ENCODE measurements around the gene COL4A2. TPM values are rescaled to one million over a fixed set of nuclear protein-coding genes. Genes with fewer than 3 reads are reported as not detected.

Gene COL4A2
- total and polyA plus RNA-seq, 12 donors = 70.9 to 1,589 (median 171) TPM

- WGBS, 4 donors = 55 to 64% (median 62%) methylated on average over 7 of the region's 7 CpGs
- H3K4me1 ChIP-seq (replicated peaks in 1 of 2) = peaks cover 0 to 20% of the 10 kb centered on the region in 2 donors
- intact Hi-C loops (cut with DNase I) = loop anchor here in 1 of 2 donors (10.0 kb wide), 1 partner anchor 59 kb away; no protein-coding TSS in a partner anchor
- peak overlapping the region in 2 of 5 donors; percentile 86 to 89 for H3K27ac ChIP-seq
- H3K4me3 ChIP-seq = no peak overlapping the region
- peak in 1 of 7 donors; percentile 38 for DNase-seq
- TF ChIP-seq CTCF (IDR thresholded peaks at IDR 0.05) (no peak), POLR2A (IDR thresholded peaks at IDR 0.05) (peak in 1 of 2 donors; percentile 14)
- H3K36me3 ChIP-seq (replicated peaks in 1 of 2) = no peaks in the 10 kb centered on the region
- no peaks in the 10 kb centered on the region for H3K9me3 ChIP-seq (replicated peaks in 1 of 3)
- peaks cover 4% of the 10 kb centered on the region for H3K27me3 ChIP-seq
Observed at GRCh38 chr13:110303644-110304043, 3.4 kb upstream of the COL4A2 start.

GRCh38 chr13:110304256-110304655, 2.8 kb upstream of the COL4A2 start:
- 54 to 58% (median 56%) methylated on average over 4 of the region's 4 CpGs for WGBS, 4 donors
- peak overlapping the region in 2 of 5 donors; percentile 86 to 89 for H3K27ac ChIP-seq
- no peaks in the 10 kb centered on the region for H3K36me3 ChIP-seq (replicated peaks in 1 of 2)
- peak overlapping the region in 1 of 4 donors; percentile 77 for H3K4me3 ChIP-seq
- H3K27me3 ChIP-seq = peaks cover 4% of the 10 kb centered on the region
- no peak for TF ChIP-seq CTCF (IDR thresholded peaks at IDR 0.05)
- no peak for TF ChIP-seq POLR2A (IDR thresholded peaks at IDR 0.05)
- intact Hi-C loops (cut with DNase I) = loop anchor here in 1 of 2 donors (10.0 kb wide), 1 partner anchor 59 kb away; no protein-coding TSS in a partner anchor
- peaks cover 0 to 20% of the 10 kb centered on the region in 2 donors for H3K4me1 ChIP-seq (replicated peaks in 1 of 2)
- no peaks in the 10 kb centered on the region for H3K9me3 ChIP-seq (replicated peaks in 1 of 3)
- DNase-seq = peak in 2 of 7 donors; percentile 29 to 45

GRCh38 chr13:110305001-110305400, 2.1 kb upstream of the COL4A2 start:
- Histone ChIP-seq H3K9me3 (replicated peaks in 1 of 3) (no peaks in the 10 kb centered on the region), H3K4me1 (replicated peaks in 1 of 2) (peaks cover 0 to 15% of the 10 kb centered on the region in 2 donors), H3K4me3 (peak overlapping the region in 2 of 4 donors; percentile 4 to 77), H3K36me3 (replicated peaks in 1 of 2) (no peaks in the 10 kb centered on the region), H3K27ac (peak overlapping the region in 2 of 5 donors; percentile 86 to 89), H3K27me3 (peaks cover 4% of the 10 kb centered on the region)
- TF ChIP-seq CTCF (IDR thresholded peaks at IDR 0.05) (no peak), POLR2A (IDR thresholded peaks at IDR 0.05) (no peak)
- DNase-seq = no peak
- 47 to 63% (median 50%) methylated on average over 4 of the region's 4 CpGs for WGBS, 4 donors
- intact Hi-C loops (cut with DNase I) = loop anchor here in 1 of 2 donors (10.0 kb wide), 1 partner anchor 60 kb away; no protein-coding TSS in a partner anchor

- intact Hi-C loops (cut with DNase I) = loop anchor here in 1 of 2 donors (10.0 kb wide), 1 partner anchor 61 kb away; no protein-coding TSS in a partner anchor
- no peaks in the 10 kb centered on the region for H3K36me3 ChIP-seq (replicated peaks in 1 of 2)
- H3K9me3 ChIP-seq (replicated peaks in 1 of 3) = no peaks in the 10 kb centered on the region
- H3K4me1 ChIP-seq (replicated peaks in 1 of 2) = peaks cover 0 to 15% of the 10 kb centered on the region in 2 donors
- peak overlapping the region in 2 of 4 donors; percentile 4 to 77 for H3K4me3 ChIP-seq
- DNase-seq = no peak
- 46 to 62% (median 51%) methylated on average over 2 of the region's 2 CpGs for WGBS, 4 donors
- peaks cover 4% of the 10 kb centered on the region for H3K27me3 ChIP-seq
- H3K27ac ChIP-seq = peak overlapping the region in 2 of 5 donors; percentile 86 to 89
- TF ChIP-seq CTCF (IDR thresholded peaks at IDR 0.05) (no peak), POLR2A (IDR thresholded peaks at IDR 0.05) (no peak)
Observed at GRCh38 chr13:110305544-110305943, 1.5 kb upstream of the COL4A2 start.
